Stimulated activated CD8-positive, alpha-beta memory T cell treated with anti-CD3 and anti-CD28 coated beads, Interleukin-4, amount 100 ng/mL, for 48 hours (primary cell): ENCODE measurements around the gene DENND5A.
"Not testable (repeated sequence)": the region's sequence is repeated elsewhere in the genome, so short reads cannot be mapped to it uniquely, and the experiment has no call there.

Experiments
- DNase-seq: peaks from one replicate; pipeline ENCODE4 v3.0.0-alpha.2; 2020

Gene DENND5A

DNA sequence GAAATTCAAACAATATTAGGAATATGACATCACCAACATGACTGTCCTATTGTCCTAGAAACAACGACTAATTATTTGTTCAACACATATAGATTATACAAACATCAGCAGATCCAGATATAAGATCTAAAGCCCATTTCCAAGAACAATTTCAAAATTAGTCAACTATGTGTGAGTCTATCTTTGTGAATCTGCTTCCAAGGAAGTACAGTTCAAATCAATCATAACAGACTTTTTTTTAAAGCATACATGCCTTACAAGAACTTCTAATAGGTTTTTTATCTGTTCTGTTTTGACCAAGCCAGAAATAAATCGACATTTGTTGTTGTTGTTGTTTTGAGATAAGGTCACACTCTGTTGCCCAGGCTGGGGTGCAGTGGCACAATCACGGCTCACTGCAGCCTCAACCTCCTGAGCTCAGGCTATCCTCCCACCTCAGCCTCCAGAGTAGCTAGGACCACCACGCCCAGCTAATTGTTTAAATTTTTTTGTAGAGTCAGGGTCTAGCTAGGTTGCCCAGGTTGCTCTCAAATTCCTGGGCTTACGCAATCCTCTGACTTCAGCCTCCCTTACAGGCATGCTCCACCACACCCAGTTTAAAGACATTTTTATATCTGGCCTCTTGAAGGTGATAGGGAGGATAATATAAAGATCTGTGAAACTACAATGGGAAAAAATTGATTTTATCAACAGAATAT, 54.8 kb downstream of the DENND5A start:
- DNase-seq = no peak

DNA sequence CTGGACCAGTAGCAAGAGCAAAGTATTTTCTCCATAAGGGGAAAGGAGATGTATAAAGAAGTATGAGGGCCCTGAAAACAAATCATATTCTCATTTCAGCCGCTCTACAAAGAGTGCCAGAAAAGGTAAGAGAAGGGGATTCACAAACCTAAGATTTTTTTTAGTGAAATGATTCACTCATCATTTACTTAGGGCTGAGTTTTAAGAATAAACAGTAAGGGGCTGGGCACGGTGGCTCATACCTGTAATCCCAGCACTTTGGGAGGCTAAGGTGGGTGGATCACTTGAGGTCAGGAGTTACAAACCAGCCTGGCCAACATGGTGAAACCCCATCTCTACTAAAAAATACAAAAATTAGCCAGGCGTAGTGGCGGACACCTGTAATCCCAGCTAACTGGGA, 55.5 kb downstream of the DENND5A start:
- peak; percentile 29 for DNase-seq

DNA sequence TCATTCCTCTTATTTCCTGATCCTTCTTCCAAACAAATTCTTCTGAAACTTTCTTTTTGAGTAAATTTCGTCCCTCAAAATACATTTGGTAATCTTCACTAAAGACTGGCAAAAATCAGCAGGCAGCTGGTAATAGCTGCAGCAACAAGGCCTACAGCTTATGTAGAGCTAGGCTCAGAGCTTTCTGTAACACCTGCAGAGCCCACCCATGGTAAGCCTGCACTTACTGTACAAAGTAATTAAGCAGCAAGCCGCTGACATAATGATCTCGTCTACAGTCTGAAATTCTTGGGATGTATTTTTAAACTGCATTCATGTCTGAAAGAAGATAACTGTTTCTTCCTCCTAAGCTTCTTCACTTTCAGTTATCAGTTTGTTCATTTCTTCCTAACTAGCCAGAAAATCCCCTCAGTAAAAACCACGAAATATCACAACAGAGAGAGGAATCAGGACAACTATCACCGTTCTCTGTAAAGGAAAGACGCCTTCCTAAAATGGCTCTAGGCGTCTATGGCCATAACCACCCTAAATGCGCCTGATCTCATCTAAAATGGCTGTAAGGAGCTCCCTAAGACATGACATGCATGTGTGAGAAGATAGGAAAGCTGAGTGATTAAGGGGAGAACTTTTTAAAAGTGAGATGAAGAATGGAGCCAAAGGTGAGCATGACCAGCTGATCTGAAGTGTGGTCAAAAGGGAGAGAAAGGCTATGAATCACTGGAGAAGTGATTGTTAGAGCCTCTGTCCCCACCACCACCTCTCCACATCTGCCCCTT, 56.2 kb downstream of the DENND5A start:
- no peak for DNase-seq

GRCh38 chr11:9207229-9207628, 57.9 kb downstream of the DENND5A start:
- no peak for DNase-seq

DNA sequence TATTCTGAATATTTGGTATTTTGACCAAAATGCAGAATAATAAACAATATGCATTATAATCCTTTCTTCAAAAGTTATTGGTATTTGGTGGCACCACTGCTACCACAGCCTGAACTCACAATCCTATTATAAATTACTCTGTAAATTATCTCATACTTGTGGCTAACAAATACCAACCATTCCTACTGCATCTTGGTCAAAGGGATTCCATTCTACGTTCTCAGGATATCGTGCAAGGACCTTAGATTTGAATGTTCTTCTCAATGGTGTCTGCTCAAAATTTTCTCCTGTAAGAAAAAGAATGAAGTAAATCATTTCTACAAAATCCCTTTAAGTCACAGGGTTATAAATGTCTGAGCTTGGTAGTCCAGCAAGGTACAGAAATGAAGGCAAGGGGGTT, 58.7 kb downstream of the DENND5A start:
- DNase-seq = no peak

GRCh38 chr11:9203691-9204311, 61.3 kb downstream of the DENND5A start:
- DNase-seq = no peak

- DNase-seq = no peak
These were observed 63.6 kb downstream of the DENND5A start for GRCh38 chr11:9201372-9202162.

- no peak for DNase-seq
These were observed 64.7 kb downstream of the DENND5A start for GRCh38 chr11:9200471-9200870.

GRCh38 chr11:9193316-9193715, 71.8 kb downstream of the DENND5A start:
- DNase-seq = no peak

DNA sequence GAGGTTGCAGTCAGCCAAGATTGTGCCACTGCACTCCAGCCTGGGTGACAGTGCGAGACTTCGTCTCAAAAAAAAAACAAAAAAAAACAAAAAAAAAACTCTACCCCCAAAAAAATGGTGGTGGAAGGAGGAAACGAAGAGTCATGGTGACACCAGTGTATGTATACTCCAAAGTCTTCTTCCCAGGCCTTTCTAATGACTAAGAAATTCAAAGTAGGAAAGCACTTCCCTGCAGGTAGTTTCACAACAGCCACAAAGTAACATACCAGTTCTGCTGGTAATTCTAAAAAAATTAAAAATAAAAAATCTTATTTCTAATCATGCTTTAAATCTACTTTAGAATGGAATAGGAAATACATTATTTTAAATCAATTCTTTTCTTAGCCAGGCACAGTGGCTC, 72.6 kb downstream of the DENND5A start:
- no peak for DNase-seq

- DNase-seq = not testable (repeated sequence)
These were observed 74.7 kb downstream of the DENND5A start for GRCh38 chr11:9190326-9191016.

DNA sequence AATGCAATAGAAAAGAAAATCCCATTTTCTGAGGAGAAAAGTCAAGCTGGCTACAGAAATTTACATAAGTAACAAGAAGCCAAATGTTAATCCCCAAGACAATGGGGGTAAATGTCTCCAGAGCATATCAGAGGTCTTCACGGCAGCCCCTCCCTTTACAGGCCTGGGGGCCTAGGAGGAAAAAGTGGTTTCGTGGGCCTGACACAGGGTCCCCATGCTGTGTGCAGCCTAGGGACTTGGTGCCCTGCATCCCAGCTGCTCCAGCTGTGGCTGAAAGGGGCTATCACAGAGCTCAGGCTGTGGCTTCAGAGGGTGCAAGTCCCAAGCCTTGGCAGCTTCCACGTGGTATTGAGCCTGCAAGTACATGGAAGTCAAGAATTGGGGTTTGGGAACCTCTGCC, 76.3 kb downstream of the DENND5A start:
- not testable (repeated sequence) for DNase-seq

DNA sequence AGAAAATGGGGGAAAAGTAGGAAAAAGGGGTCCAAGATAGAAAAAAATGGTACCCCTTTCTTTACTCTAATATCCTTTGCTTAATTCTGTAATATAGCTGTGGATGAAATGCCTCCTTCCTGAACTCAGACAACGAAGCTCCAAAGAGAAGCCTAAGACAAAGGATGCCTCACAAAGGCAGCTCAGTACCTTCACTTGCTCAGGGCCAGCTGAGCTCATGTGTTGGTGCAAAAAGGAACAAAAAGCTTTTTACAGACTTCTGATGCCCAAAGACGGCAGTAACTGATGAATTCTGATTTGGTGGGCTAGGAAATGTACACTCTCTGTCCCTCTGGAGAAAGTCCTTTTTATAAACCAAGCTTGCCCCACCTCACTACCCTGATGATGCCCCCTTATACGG, 77.5 kb downstream of the DENND5A start:
- no peak for DNase-seq

- DNase-seq = no peak
These were observed 80.6 kb downstream of the DENND5A start for GRCh38 chr11:9184516-9184915.

GRCh38 chr11:9182180-9182871, 82.8 kb downstream of the DENND5A start:
- no peak for DNase-seq

- DNase-seq = no peak
These were observed 84.4 kb downstream of the DENND5A start for GRCh38 chr11:9180784-9181183.

DNA sequence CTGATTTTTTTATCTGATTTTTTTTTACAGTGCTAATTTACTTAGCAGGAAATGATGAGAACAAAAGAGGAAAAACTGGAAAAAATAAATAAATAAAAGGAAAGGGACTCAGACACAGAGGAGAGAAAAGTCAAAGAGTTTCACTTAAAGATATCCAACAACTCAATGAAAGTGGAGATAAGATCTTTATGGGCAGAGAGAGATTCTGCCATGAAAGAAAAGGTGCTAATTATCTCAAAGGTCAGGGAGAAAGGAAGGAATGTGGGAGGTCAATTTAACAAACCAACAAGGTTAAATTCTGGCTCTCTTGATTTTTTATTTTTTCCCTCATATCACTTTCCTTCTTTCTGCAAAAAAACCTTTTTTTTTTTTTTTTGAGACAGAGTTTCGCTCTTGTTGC, 86.0 kb downstream of the DENND5A start:
- DNase-seq = no peak

- DNase-seq = no peak
These were observed 86.4 kb downstream of the DENND5A start for GRCh38 chr11:9178716-9179115.

DNA sequence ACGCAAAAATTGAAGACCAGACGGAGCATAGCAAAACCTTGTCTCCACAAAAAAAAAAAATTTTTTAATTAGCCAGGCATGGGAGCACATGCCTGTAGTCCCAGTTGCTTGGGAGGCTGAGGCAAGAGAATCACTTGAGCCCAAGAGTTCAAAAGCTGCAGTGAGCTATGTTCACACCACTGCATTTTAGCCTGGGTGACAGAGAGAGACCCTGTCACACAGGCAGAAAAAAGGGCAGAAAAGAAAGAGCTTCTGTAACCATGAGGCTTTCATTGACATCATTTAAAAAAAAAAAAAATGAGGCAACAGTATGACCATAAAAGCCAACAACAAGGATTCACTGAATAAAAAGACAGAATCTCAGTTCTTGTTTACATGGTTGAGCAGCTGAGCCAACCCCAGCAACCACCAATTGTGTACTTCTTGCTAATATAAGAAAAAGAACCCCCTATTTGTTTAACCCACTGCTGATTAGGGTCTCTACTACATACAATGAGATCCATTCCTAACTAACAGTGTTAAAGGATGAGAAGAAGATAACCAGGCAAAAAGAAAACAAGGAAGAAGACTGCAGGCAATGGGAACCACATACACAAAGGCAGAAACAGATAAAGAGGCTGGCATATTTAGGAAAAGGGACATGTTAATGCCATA, 87.6 kb downstream of the DENND5A start:
- DNase-seq = no peak

DNA sequence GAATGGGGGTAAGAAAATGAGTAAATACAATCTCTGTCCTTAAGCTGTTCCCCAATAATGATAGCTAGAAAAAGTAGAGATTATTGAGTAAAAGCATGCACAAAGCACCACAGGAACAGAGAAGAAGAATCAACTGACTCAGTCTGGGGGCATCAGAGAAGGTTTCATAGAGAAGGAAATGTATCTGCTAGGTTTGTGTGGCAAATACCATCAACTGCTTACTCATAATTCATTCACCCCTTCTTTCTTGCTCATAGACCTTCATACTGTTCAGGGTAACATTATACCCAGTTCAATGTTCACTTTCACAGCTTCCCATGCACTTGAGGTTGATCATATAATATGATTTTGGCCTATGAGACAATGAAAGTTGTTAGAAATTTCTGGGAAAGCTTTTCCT, 88.6 kb downstream of the DENND5A start:
- DNase-seq = no peak

DNA sequence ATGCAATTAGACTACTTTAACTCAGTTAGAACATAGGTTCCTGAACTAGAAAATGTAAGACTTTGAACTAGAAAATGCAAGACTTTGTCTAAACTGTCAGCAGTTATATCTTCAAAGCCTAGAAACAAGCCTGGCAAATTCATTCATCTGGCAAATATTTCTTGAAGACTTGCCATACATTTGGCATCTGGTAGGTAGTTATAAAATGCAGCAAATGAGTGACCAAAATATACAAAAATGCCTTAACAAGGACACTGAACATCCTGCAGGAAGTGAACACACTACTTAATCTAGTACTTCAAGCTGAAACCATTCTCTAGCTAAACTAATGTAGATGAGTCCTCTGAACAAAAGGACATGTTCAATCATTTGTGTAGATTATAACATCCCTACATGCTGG, 89.0 kb downstream of the DENND5A start:
- DNase-seq = no peak
